H1 (cell line): ENCODE data around the gene PTPRH. TPM values are rescaled to one million over a fixed set of nuclear protein-coding genes. Genes with fewer than 3 reads are reported as not detected.

Experiments used
- CTCF ChIA-PET: fragments of 300-600 bp; sonication (Branson Sonifier 250); formaldehyde crosslinking; loops from one replicate; lab custom pipeline; 2021; ENCODE audit not compliant: partially characterized antibody; lab: Charles Lee
- POLR2A ChIA-PET: fragments of 300-600 bp; sonication (Branson Sonifier 250); formaldehyde crosslinking; loops from one replicate; lab custom pipeline; 2021; ENCODE audit warnings: inconsistent platforms; ENCODE audit not compliant: partially characterized antibody; lab: Charles Lee
- DNase-seq, 2 experiments: peaks; one replicate each; pipeline versions ENCODE4 v3.0.0 to v3.0.0-alpha.2; 2010 to 2022; ENCODE audit warnings: low spot score in 2 of 2, low read depth in 1 of 2, mixed read lengths in 1 of 2
- FAIRE-seq: peaks from 2 replicates; lab custom pipeline; 2011; peaks lifted over from hg19 to GRCh38; lab: Jason Lieb, UNC
- H2AFZ ChIP-seq: 2 replicates; pipeline ENCODE4 v1.8.1; 2012; ENCODE audit warnings: low read length, inconsistent platforms
- H2AK5ac ChIP-seq: 2 replicates; pipeline ENCODE4 v1.6.1; 2013; ENCODE audit warnings: low read depth, low read length
- H2BK120ac ChIP-seq: replicated peaks from 2 replicates; pipeline ENCODE3; 2013; ENCODE audit warnings: low read depth, low read length, inconsistent platforms
- H2BK12ac ChIP-seq: 2 replicates; pipeline ENCODE4 v1.6.1; 2013; ENCODE audit warnings: low read depth, low read length
- H2BK15ac ChIP-seq: 2 replicates; pipeline ENCODE4 v1.6.1; 2013; ENCODE audit warnings: low read length
- H2BK20ac ChIP-seq: 2 replicates; pipeline ENCODE4 v1.6.1; 2013; ENCODE audit warnings: low read length
- H2BK5ac ChIP-seq: 2 replicates; pipeline ENCODE4 v1.6.1; 2013; ENCODE audit warnings: low read depth, low read length
- H3K14ac ChIP-seq: 2 replicates; pipeline ENCODE4 v1.6.1; 2013; ENCODE audit warnings: inconsistent platforms; ENCODE audit not compliant: insufficient read length
- H3K18ac ChIP-seq: 2 replicates; pipeline ENCODE4 v1.6.1; 2013; ENCODE audit warnings: low read length; ENCODE audit errors: extremely low read depth
- H3K23ac ChIP-seq: 2 replicates; pipeline ENCODE4 v1.6.1; 2013; ENCODE audit warnings: inconsistent platforms; ENCODE audit not compliant: insufficient read length
- H3K23me2 ChIP-seq: 2 replicates; pipeline ENCODE4 v1.6.1; 2013; ENCODE audit warnings: low read depth, low read length
- H3K27ac ChIP-seq: 2 replicates; pipeline ENCODE4 v1.6.1; 2011; ENCODE audit warnings: low read depth, low read length, inconsistent platforms
- H3K27me3 ChIP-seq, 4 experiments: replicated peaks in 1 of 4; 1 replicate in 1 of 4; 2 replicates in 3 of 4; pipeline versions ENCODE4 v1.6.1 to v1.8.1; 2011 to 2013; ENCODE audit warnings: low read length in 3 of 4, mild to moderate bottlenecking in 3 of 4, inconsistent platforms in 2 of 4, mixed read lengths in 2 of 4, moderate library complexity in 1 of 4; ENCODE audit not compliant: control insufficient read depth in 3 of 4, insufficient read depth in 3 of 4; ENCODE audit errors: extremely low read depth in 1 of 4
- H3K36me3 ChIP-seq, 4 experiments: 2 replicates each; pipeline versions ENCODE4 v1.6.1 to v1.8.1; 2011 to 2013; ENCODE audit warnings: mild to moderate bottlenecking in 4 of 4, low read length in 3 of 4, moderate library complexity in 2 of 4, control low read depth in 1 of 4, inconsistent platforms in 1 of 4; ENCODE audit not compliant: insufficient read depth in 4 of 4, control insufficient read depth in 2 of 4
- H3K4ac ChIP-seq: replicated peaks from 2 replicates; pipeline ENCODE3; 2013; ENCODE audit warnings: low read length, low read depth, mixed read lengths, inconsistent platforms; ENCODE audit not compliant: insufficient read length
- H3K4me1 ChIP-seq, 4 experiments: replicated peaks in 1 of 4; 1 replicate in 1 of 4; 2 replicates in 3 of 4; pipeline versions ENCODE4 v1.6.1 to v1.8.1; 2011 to 2013; ENCODE audit warnings: low read length in 3 of 4, inconsistent platforms in 2 of 4, mixed read lengths in 1 of 4; ENCODE audit not compliant: insufficient read depth in 4 of 4, control insufficient read depth in 3 of 4
- H3K4me2 ChIP-seq, 2 experiments: 2 replicates each; pipeline versions ENCODE4 v1.6.1 to v1.8.1; 2011 to 2013; ENCODE audit warnings: low read depth in 2 of 2, low read length in 2 of 2, control low read depth in 1 of 2, inconsistent platforms in 1 of 2, mild to moderate bottlenecking in 1 of 2; ENCODE audit not compliant: insufficient read depth in 1 of 2
- H3K4me3 ChIP-seq, 4 experiments: fragments of 200-600, 300-600 bp in 1 of 4; sonication (generic), shearing (Covaris generic), sonication (Bioruptor Twin) in 1 of 4; 2 replicates each; pipeline versions ENCODE4 v1.5.1 to v1.8.1; 2011 to 2016; ENCODE audit warnings: low read length in 4 of 4, low read depth in 3 of 4, control low read depth in 2 of 4, inconsistent platforms in 2 of 4, mild to moderate bottlenecking in 2 of 4, mixed read lengths in 1 of 4, moderate library complexity in 1 of 4; ENCODE audit not compliant: insufficient read depth in 2 of 4; ENCODE audit errors: extremely low read depth in 1 of 4
- H3K56ac ChIP-seq: replicated peaks from 2 replicates; pipeline ENCODE3; 2013; ENCODE audit warnings: low read depth, mild to moderate bottlenecking, mixed read lengths, low read length, inconsistent platforms; ENCODE audit not compliant: insufficient read length
- H3K79me1 ChIP-seq: 2 replicates; pipeline ENCODE4 v1.6.1; 2013; ENCODE audit warnings: low read depth, low read length, control low read depth
- H3K79me2 ChIP-seq, 2 experiments: 2 replicates each; pipeline versions ENCODE4 v1.6.1 to v1.8.1; 2012 to 2013; ENCODE audit warnings: low read length in 2 of 2, mild to moderate bottlenecking in 2 of 2, inconsistent platforms in 1 of 2; ENCODE audit not compliant: insufficient read depth in 2 of 2, control insufficient read depth in 1 of 2
- H3K9ac ChIP-seq, 4 experiments: replicated peaks in 1 of 4; 1 replicate in 1 of 4; 2 replicates in 3 of 4; pipeline versions ENCODE4 v1.6.1 to v1.8.1; 2011 to 2013; ENCODE audit warnings: low read depth in 3 of 4, low read length in 3 of 4, control low read depth in 2 of 4, mild to moderate bottlenecking in 2 of 4, moderate library complexity in 2 of 4, inconsistent platforms in 1 of 4; ENCODE audit errors: extremely low read depth in 1 of 4
- H3K9me3 ChIP-seq, 2 experiments: 2 replicates each; pipeline versions ENCODE4 v1.6.1 to v1.8.1; 2012 to 2013; ENCODE audit warnings: mild to moderate bottlenecking in 2 of 2, moderate library complexity in 2 of 2, control low read depth in 1 of 2, inconsistent platforms in 1 of 2, low read depth in 1 of 2, low read length in 1 of 2, mixed read lengths in 1 of 2; ENCODE audit not compliant: insufficient read depth in 2 of 2
- H4K20me1 ChIP-seq, 2 experiments: replicated peaks in 1 of 2; 2 replicates each; pipeline versions ENCODE3 to v1.8.1; 2011 to 2013; ENCODE audit warnings: inconsistent platforms in 2 of 2, low read length in 2 of 2, mild to moderate bottlenecking in 1 of 2; ENCODE audit not compliant: insufficient read depth in 2 of 2, control insufficient read depth in 1 of 2
- H4K5ac ChIP-seq: 2 replicates; pipeline ENCODE4 v1.6.1; 2013; ENCODE audit warnings: low read length, low read depth, mixed read lengths, inconsistent platforms; ENCODE audit not compliant: insufficient read length
- H4K8ac ChIP-seq: 2 replicates; pipeline ENCODE4 v1.8.0; 2013; ENCODE audit warnings: mild to moderate bottlenecking, moderate library complexity, low read length, inconsistent platforms; ENCODE audit not compliant: insufficient read depth; ENCODE audit errors: extremely low read depth
- H4K91ac ChIP-seq: replicated peaks from 2 replicates; pipeline ENCODE3; 2013; ENCODE audit warnings: low read length, mixed read lengths, inconsistent platforms; ENCODE audit not compliant: insufficient read length
- BRCA1 ChIP-seq: IDR thresholded peaks from 2 replicates; pipeline ENCODE4 v1.6.1; 2012; ENCODE audit warnings: low read depth, low read length, improper control_type of control experiment
- CEBPB ChIP-seq: IDR thresholded peaks from 2 replicates; pipeline ENCODE4 v1.6.1; 2012; ENCODE audit warnings: low read depth, low read length
- JUND ChIP-seq: IDR thresholded peaks from 2 replicates; pipeline ENCODE4 v1.6.1; 2011; ENCODE audit warnings: mild to moderate bottlenecking, improper control_type of control experiment, low read length
- KDM1A ChIP-seq: fragments of 200-600, 300-600 bp; sonication (generic); IDR thresholded peaks from 2 replicates; pipeline ENCODE4 v1.7.1; 2016; ENCODE audit warnings: mild to moderate bottlenecking, low read length, borderline replicate concordance
- KDM4A ChIP-seq: IDR thresholded peaks from one replicate; pipeline ENCODE4 v1.7.1; 2012; ENCODE audit warnings: low read depth, mild to moderate bottlenecking, moderate library complexity, low read length, inconsistent platforms; ENCODE audit not compliant: severe bottlenecking
- POU5F1 ChIP-seq: IDR thresholded peaks from 2 replicates; pipeline ENCODE4 v1.6.1; 2011; ENCODE audit warnings: low read depth, mild to moderate bottlenecking, low read length, moderate library complexity
- RXRA ChIP-seq: IDR thresholded peaks from 2 replicates; pipeline ENCODE4 v1.6.1; 2011; ENCODE audit warnings: low read depth, mild to moderate bottlenecking, low read length, moderate library complexity; ENCODE audit not compliant: insufficient read depth
- SIX5 ChIP-seq: IDR thresholded peaks from 2 replicates; pipeline ENCODE4 v1.6.1; 2011; ENCODE audit warnings: mild to moderate bottlenecking, low read depth, low read length
- SP4 ChIP-seq: IDR thresholded peaks from 2 replicates; pipeline ENCODE4 v1.6.1; 2012; ENCODE audit warnings: low read length, inconsistent platforms
- TAF7 ChIP-seq: optimal IDR thresholded peaks from 2 replicates; pipeline ENCODE3; 2011; ENCODE audit warnings: low read depth, mild to moderate bottlenecking, inconsistent platforms, low read length, moderate library complexity, borderline replicate concordance
- USF2 ChIP-seq: IDR thresholded peaks from 2 replicates; pipeline ENCODE4 v1.6.1; 2011; ENCODE audit warnings: low read length, improper control_type of control experiment
- WGBS, 2 experiments: shearing (Covaris generic) in 1 of 2; methylation state at CpG; one replicate each; pipeline versions ENCODE4 v1.1.6 to v1.1.7; 2013 to 2015; ENCODE audit warnings: low lambda C conversion rate in 2 of 2, mixed read lengths in 2 of 2, inconsistent platforms in 1 of 2, low coverage in 1 of 2, missing lambda C conversion rate in 1 of 2; ENCODE audit not compliant: insufficient replicate concordance in 2 of 2, insufficient coverage in 1 of 2, insufficient read length in 1 of 2; ENCODE audit errors: extremely low coverage in 1 of 2, missing lambda C conversion rate in 1 of 2; 5-methylcytosine and 5-hydroxymethylcytosine counted together
- polyA plus RNA-seq, 7 experiments: library from polyadenylated mRNA; depleted of rRNA in 3 of 7; stranded (reverse) in 5 of 7; unstranded in 2 of 7; fragments of >200 nt in 5 of 7; fragments of 200-250 nt in 2 of 7; gene quantifications; 1 replicate in 5 of 7; 2 replicates in 1 of 7; 4 replicates in 1 of 7; pipeline versions ENCODE4 v1.2.1 to v1.2.3, GENCODE V29; 2011 to 2013; ENCODE audit warnings: missing spikeins in 2 of 7, mixed read lengths in 2 of 7
- total RNA-seq: library from RNA; stranded (reverse); fragmentation: NEBNext Ultra II Directional; extraction: Animal tissue kit (Norgen Biotek cat#: 25700); gene quantifications from 2 replicates; pipeline ENCODE4 v1.2.1, GENCODE V29; 2021

The PTPRH gene
- total and polyA plus RNA-seq, 2 of the 8 experiments (the other 6 are each of a cell fraction or from before 2014, with no cell fraction given): 0.30 to 0.39 TPM

- Histone ChIP-seq H2BK5ac (no peak overlapping the region), H3K4ac (no peak overlapping the region), H4K20me1 (peaks cover 0 to 1% of the 10 kb centered on the region in 2 experiments), H2AK5ac (no peak overlapping the region), H3K56ac (no peak overlapping the region), H2AFZ (no peak overlapping the region), H3K14ac (no peak overlapping the region), H4K8ac (no peak overlapping the region; the same call in 1 of the 2 replicates), H3K27me3 (peaks cover 5 to 16% (median 14%) of the 10 kb centered on the region in 4 experiments; a peak in 6 of 7 replicates), H3K9me3 (no peaks in the 10 kb centered on the region), H3K79me2 (no peaks in the 10 kb centered on the region), H3K4me1 (peaks cover 3 to 25% (median 9%) of the 10 kb centered on the region in 4 experiments), H3K23me2 (peaks cover 10% of the 10 kb centered on the region; the same call in 1 of the 2 replicates), H3K4me2 (no peak overlapping the region), H3K23ac (no peak overlapping the region), H4K5ac (no peak overlapping the region), H3K18ac (no peak overlapping the region), H2BK20ac (no peak overlapping the region; the same call in 1 of the 2 replicates), H3K4me3 (no peak overlapping the region), H2BK12ac (peak overlapping the region; percentile 11; the same call in 1 of the 2 replicates), H4K91ac (no peak overlapping the region), H3K79me1 (peaks cover 3% of the 10 kb centered on the region; the same call in 1 of the 2 replicates), H3K9ac (no peak overlapping the region), H3K36me3 (no peaks in the 10 kb centered on the region), H2BK120ac (no peak overlapping the region), H2BK15ac (no peak overlapping the region), H3K27ac (no peak overlapping the region)
- ChIA-PET POLR2A (interaction anchor here (1.2 to 2.7 kb wide), 7 partner anchors 8 to 695 kb away, joined by 3 to 16 read pairs (median 4); partner anchors contain the start of genes LENG9 and UBE2S), CTCF (interaction anchor here (0.8 to 5.3 kb wide), 19 partner anchors 7 to 447 kb away, joined by 3 to 118 read pairs (median 4); partner anchors contain the start of genes TNNT1 and ZNF865)
- FAIRE-seq (no peak), DNase-seq (no peak)
- WGBS, 2 experiments: 73% methylated on average over 18 of the region's 18 CpGs; no CpG with 5 or more reads in 1 of the 2 experiments
- TF ChIP-seq JUND (no peak; the same call in 1 of the 2 replicates), TAF7 (no peak), BRCA1 (no peak), SIX5 (no peak), KDM4A (no peak), POU5F1 (no peak), RXRA (no peak), USF2 (no peak), CEBPB (no peak), KDM1A (no peak), SP4 (no peak)
Observed at GRCh38 chr19:55158848-55159749, 50.2 kb downstream of the PTPRH start.
